ENCODE measurements around the gene EFNA5. TPM values are rescaled to one million over a fixed set of nuclear protein-coding genes. Genes with fewer than 3 reads are reported as not detected.
"Not testable (repeated sequence)": the region's sequence is repeated elsewhere in the genome, so short reads cannot be mapped to it uniquely, and the experiment has no call there.

EFNA5 gene
- total and polyA plus RNA-seq, 2 of the 13 experiments (the other 11 are each of a cell fraction or from before 2014, with no cell fraction given), result not detected

- TF ChIP-seq ZNF264 (CRISPR knock-in tag; IDR thresholded peaks at IDR 0.05), result no peak
- TF ChIP-seq ZFP36L2 (CRISPR knock-in tag; IDR thresholded peaks at IDR 0.05), result no peak
- no peak for TF ChIP-seq JUN (CRISPR knock-in tag; IDR thresholded peaks at IDR 0.05)
- no peak for TF ChIP-seq CREB1 (IDR thresholded peaks at IDR 0.05)
- no peak for TF ChIP-seq CREB1 (CRISPR knock-in tag; IDR thresholded peaks at IDR 0.05)
These were observed 171.5 kb downstream of the EFNA5 start (continued) for GRCh38 chr5:107499237-107499636.

- ATAC-seq (no peak), FAIRE-seq (no peak), DNase-seq (ENCODE audit: low spot score) (no peak)
- TF ChIP-seq, protein P1, sequence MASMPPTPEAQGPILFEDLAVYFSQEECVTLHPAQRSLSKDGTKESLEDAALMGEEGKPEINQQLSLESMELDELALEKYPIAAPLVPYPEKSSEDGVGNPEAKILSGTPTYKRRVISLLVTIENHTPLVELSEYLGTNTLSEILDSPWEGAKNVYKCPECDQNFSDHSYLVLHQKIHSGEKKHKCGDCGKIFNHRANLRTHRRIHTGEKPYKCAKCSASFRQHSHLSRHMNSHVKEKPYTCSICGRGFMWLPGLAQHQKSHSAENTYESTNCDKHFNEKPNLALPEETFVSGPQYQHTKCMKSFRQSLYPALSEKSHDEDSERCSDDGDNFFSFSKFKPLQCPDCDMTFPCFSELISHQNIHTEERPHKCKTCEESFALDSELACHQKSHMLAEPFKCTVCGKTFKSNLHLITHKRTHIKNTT (CRISPR knock-in tag; IDR thresholded peaks at IDR 0.05), result no peak
- Histone ChIP-seq H3K79me2 (ENCODE audit: insufficient read depth, low read length) (no peaks in the 10 kb centered on the region), H3K9me3 (ENCODE audit: low read length) (no peaks in the 10 kb centered on the region), H3K36me3 (replicated peaks in 1 of 2; ENCODE audit: control insufficient read depth in 1 of 2, insufficient read depth in 2 of 2, low read length in 2 of 2) (no peaks in the 10 kb centered on the region), H2AFZ (ENCODE audit: low read length) (no peak overlapping the region), H3K27ac (ENCODE audit: extremely low read length, insufficient read depth, low read length) (no peak overlapping the region), H3K27me3 (ENCODE audit: control insufficient read depth in 1 of 2, insufficient read depth in 2 of 2, low read length in 2 of 2) (no peaks in the 10 kb centered on the region), H3K4me3 (replicated peaks in 1 of 3; ENCODE audit: insufficient read depth in 1 of 3, low read depth in 2 of 3, low read length in 3 of 3) (no peak overlapping the region), H3K9ac (ENCODE audit: insufficient read depth, low read depth, low read length) (no peak overlapping the region), H3K4me2 (ENCODE audit: low read depth, low read length) (no peak overlapping the region), H3K4me1 (ENCODE audit: insufficient read depth, low read length) (no peaks in the 10 kb centered on the region), H4K20me1 (ENCODE audit: insufficient read depth, low read length) (no peaks in the 10 kb centered on the region)
- intact Hi-C loops (cut with micrococcal nuclease; ENCODE audit: unreplicated experiment), result no loop called here
- WGBS (ENCODE audit: low lambda C conversion rate), result 31% methylated on average over 3 of the region's 3 CpGs
- ChIA-PET POLR2A (no interaction called here), CTCF (ENCODE audit: low intra/inter-chr PET ratio, low total read pairs) (no interaction called here)
- BruUV-seq (replicated peaks), result no TSS peak
- in situ Hi-C loops (cut with HindIII; ENCODE audit: extremely low pct_ligation_motif_present, low pct_unique_long_range_greater_than_20kb), result no loop called here
These were observed 174.3 kb downstream of the EFNA5 start for GRCh38 chr5:107496466-107496865.

GRCh38 chr5:107494129-107494528 is 176.6 kb downstream of the EFNA5 start:
- CTCF ChIA-PET (ENCODE audit: low intra/inter-chr PET ratio, low total read pairs); H3K4me1 ChIP-seq (ENCODE audit: insufficient read depth, low read length); ATAC-seq; H3K4me2 ChIP-seq (ENCODE audit: low read depth, low read length); H3K27ac ChIP-seq (ENCODE audit: extremely low read length, insufficient read depth, low read length); in situ Hi-C loops (cut with HindIII; ENCODE audit: extremely low pct_ligation_motif_present, low pct_unique_long_range_greater_than_20kb); POLR2A ChIA-PET; BruUV-seq (replicated peaks); H3K9ac ChIP-seq (ENCODE audit: insufficient read depth, low read depth, low read length); intact Hi-C loops (cut with micrococcal nuclease; ENCODE audit: unreplicated experiment); H3K36me3 ChIP-seq (replicated peaks in 1 of 2; ENCODE audit: control insufficient read depth in 1 of 2, insufficient read depth in 2 of 2, low read length in 2 of 2); H3K9me3 ChIP-seq (ENCODE audit: low read length); H3K79me2 ChIP-seq (ENCODE audit: insufficient read depth, low read length); H3K4me3 ChIP-seq (replicated peaks in 1 of 3; ENCODE audit: insufficient read depth in 1 of 3, low read depth in 2 of 3, low read length in 3 of 3); H2AFZ ChIP-seq (ENCODE audit: low read length); H3K27me3 ChIP-seq (ENCODE audit: control insufficient read depth in 1 of 2, insufficient read depth in 2 of 2, low read length in 2 of 2); H4K20me1 ChIP-seq (ENCODE audit: insufficient read depth, low read length); DNase-seq (ENCODE audit: low spot score); FAIRE-seq: not testable (repeated sequence)
- 45% methylated on average over 6 of the region's 25 CpGs for WGBS (ENCODE audit: low lambda C conversion rate)

All from HepG2 (cell line).